H1 (cell line): ENCODE measurements around the gene DLEC1. TPM values are rescaled to one million over a fixed set of nuclear protein-coding genes. Genes with fewer than 3 reads are reported as not detected.

Experiments used
- CTCF ChIA-PET: fragments of 300-600 bp; sonication (Branson Sonifier 250); formaldehyde crosslinking; loops from one replicate; lab custom pipeline; 2021; ENCODE audit not compliant: partially characterized antibody; lab: Charles Lee
- POLR2A ChIA-PET: fragments of 300-600 bp; sonication (Branson Sonifier 250); formaldehyde crosslinking; loops from one replicate; lab custom pipeline; 2021; ENCODE audit warnings: inconsistent platforms; ENCODE audit not compliant: partially characterized antibody; lab: Charles Lee
- DNase-seq, 2 experiments: peaks; one replicate each; pipeline versions ENCODE4 v3.0.0 to v3.0.0-alpha.2; 2010 to 2022; ENCODE audit warnings: low spot score in 2 of 2, low read depth in 1 of 2, mixed read lengths in 1 of 2
- FAIRE-seq: peaks from 2 replicates; lab custom pipeline; 2011; peaks lifted over from hg19 to GRCh38; lab: Jason Lieb, UNC
- H2AFZ ChIP-seq: 2 replicates; pipeline ENCODE4 v1.8.1; 2012; ENCODE audit warnings: low read length, inconsistent platforms
- H2AK5ac ChIP-seq: 2 replicates; pipeline ENCODE4 v1.6.1; 2013; ENCODE audit warnings: low read depth, low read length
- H2BK120ac ChIP-seq: replicated peaks from 2 replicates; pipeline ENCODE3; 2013; ENCODE audit warnings: low read depth, low read length, inconsistent platforms
- H2BK12ac ChIP-seq: 2 replicates; pipeline ENCODE4 v1.6.1; 2013; ENCODE audit warnings: low read depth, low read length
- H2BK15ac ChIP-seq: 2 replicates; pipeline ENCODE4 v1.6.1; 2013; ENCODE audit warnings: low read length
- H2BK20ac ChIP-seq: 2 replicates; pipeline ENCODE4 v1.6.1; 2013; ENCODE audit warnings: low read length
- H2BK5ac ChIP-seq: 2 replicates; pipeline ENCODE4 v1.6.1; 2013; ENCODE audit warnings: low read depth, low read length
- H3K14ac ChIP-seq: 2 replicates; pipeline ENCODE4 v1.6.1; 2013; ENCODE audit warnings: inconsistent platforms; ENCODE audit not compliant: insufficient read length
- H3K18ac ChIP-seq: 2 replicates; pipeline ENCODE4 v1.6.1; 2013; ENCODE audit warnings: low read length; ENCODE audit errors: extremely low read depth
- H3K23ac ChIP-seq: 2 replicates; pipeline ENCODE4 v1.6.1; 2013; ENCODE audit warnings: inconsistent platforms; ENCODE audit not compliant: insufficient read length
- H3K23me2 ChIP-seq: 2 replicates; pipeline ENCODE4 v1.6.1; 2013; ENCODE audit warnings: low read depth, low read length
- H3K27ac ChIP-seq: 2 replicates; pipeline ENCODE4 v1.6.1; 2011; ENCODE audit warnings: low read depth, low read length, inconsistent platforms
- H3K27me3 ChIP-seq, 4 experiments: replicated peaks in 1 of 4; 1 replicate in 1 of 4; 2 replicates in 3 of 4; pipeline versions ENCODE4 v1.6.1 to v1.8.1; 2011 to 2013; ENCODE audit warnings: low read length in 3 of 4, mild to moderate bottlenecking in 3 of 4, inconsistent platforms in 2 of 4, mixed read lengths in 2 of 4, moderate library complexity in 1 of 4; ENCODE audit not compliant: control insufficient read depth in 3 of 4, insufficient read depth in 3 of 4; ENCODE audit errors: extremely low read depth in 1 of 4
- H3K36me3 ChIP-seq, 4 experiments: 2 replicates each; pipeline versions ENCODE4 v1.6.1 to v1.8.1; 2011 to 2013; ENCODE audit warnings: mild to moderate bottlenecking in 4 of 4, low read length in 3 of 4, moderate library complexity in 2 of 4, control low read depth in 1 of 4, inconsistent platforms in 1 of 4; ENCODE audit not compliant: insufficient read depth in 4 of 4, control insufficient read depth in 2 of 4
- H3K4ac ChIP-seq: replicated peaks from 2 replicates; pipeline ENCODE3; 2013; ENCODE audit warnings: low read length, low read depth, mixed read lengths, inconsistent platforms; ENCODE audit not compliant: insufficient read length
- H3K4me1 ChIP-seq, 4 experiments: replicated peaks in 1 of 4; 1 replicate in 1 of 4; 2 replicates in 3 of 4; pipeline versions ENCODE4 v1.6.1 to v1.8.1; 2011 to 2013; ENCODE audit warnings: low read length in 3 of 4, inconsistent platforms in 2 of 4, mixed read lengths in 1 of 4; ENCODE audit not compliant: insufficient read depth in 4 of 4, control insufficient read depth in 3 of 4
- H3K4me2 ChIP-seq, 2 experiments: 2 replicates each; pipeline versions ENCODE4 v1.6.1 to v1.8.1; 2011 to 2013; ENCODE audit warnings: low read depth in 2 of 2, low read length in 2 of 2, control low read depth in 1 of 2, inconsistent platforms in 1 of 2, mild to moderate bottlenecking in 1 of 2; ENCODE audit not compliant: insufficient read depth in 1 of 2
- H3K4me3 ChIP-seq, 4 experiments: fragments of 200-600, 300-600 bp in 1 of 4; sonication (generic), shearing (Covaris generic), sonication (Bioruptor Twin) in 1 of 4; 2 replicates each; pipeline versions ENCODE4 v1.5.1 to v1.8.1; 2011 to 2016; ENCODE audit warnings: low read length in 4 of 4, low read depth in 3 of 4, control low read depth in 2 of 4, inconsistent platforms in 2 of 4, mild to moderate bottlenecking in 2 of 4, mixed read lengths in 1 of 4, moderate library complexity in 1 of 4; ENCODE audit not compliant: insufficient read depth in 2 of 4; ENCODE audit errors: extremely low read depth in 1 of 4
- H3K56ac ChIP-seq: replicated peaks from 2 replicates; pipeline ENCODE3; 2013; ENCODE audit warnings: low read depth, mild to moderate bottlenecking, mixed read lengths, low read length, inconsistent platforms; ENCODE audit not compliant: insufficient read length
- H3K79me1 ChIP-seq: 2 replicates; pipeline ENCODE4 v1.6.1; 2013; ENCODE audit warnings: low read depth, low read length, control low read depth
- H3K79me2 ChIP-seq, 2 experiments: 2 replicates each; pipeline versions ENCODE4 v1.6.1 to v1.8.1; 2012 to 2013; ENCODE audit warnings: low read length in 2 of 2, mild to moderate bottlenecking in 2 of 2, inconsistent platforms in 1 of 2; ENCODE audit not compliant: insufficient read depth in 2 of 2, control insufficient read depth in 1 of 2
- H3K9ac ChIP-seq, 4 experiments: replicated peaks in 1 of 4; 1 replicate in 1 of 4; 2 replicates in 3 of 4; pipeline versions ENCODE4 v1.6.1 to v1.8.1; 2011 to 2013; ENCODE audit warnings: low read depth in 3 of 4, low read length in 3 of 4, control low read depth in 2 of 4, mild to moderate bottlenecking in 2 of 4, moderate library complexity in 2 of 4, inconsistent platforms in 1 of 4; ENCODE audit errors: extremely low read depth in 1 of 4
- H3K9me3 ChIP-seq, 2 experiments: 2 replicates each; pipeline versions ENCODE4 v1.6.1 to v1.8.1; 2012 to 2013; ENCODE audit warnings: mild to moderate bottlenecking in 2 of 2, moderate library complexity in 2 of 2, control low read depth in 1 of 2, inconsistent platforms in 1 of 2, low read depth in 1 of 2, low read length in 1 of 2, mixed read lengths in 1 of 2; ENCODE audit not compliant: insufficient read depth in 2 of 2
- H4K20me1 ChIP-seq, 2 experiments: replicated peaks in 1 of 2; 2 replicates each; pipeline versions ENCODE3 to v1.8.1; 2011 to 2013; ENCODE audit warnings: inconsistent platforms in 2 of 2, low read length in 2 of 2, mild to moderate bottlenecking in 1 of 2; ENCODE audit not compliant: insufficient read depth in 2 of 2, control insufficient read depth in 1 of 2
- H4K5ac ChIP-seq: 2 replicates; pipeline ENCODE4 v1.6.1; 2013; ENCODE audit warnings: low read length, low read depth, mixed read lengths, inconsistent platforms; ENCODE audit not compliant: insufficient read length
- H4K8ac ChIP-seq: 2 replicates; pipeline ENCODE4 v1.8.0; 2013; ENCODE audit warnings: mild to moderate bottlenecking, moderate library complexity, low read length, inconsistent platforms; ENCODE audit not compliant: insufficient read depth; ENCODE audit errors: extremely low read depth
- H4K91ac ChIP-seq: replicated peaks from 2 replicates; pipeline ENCODE3; 2013; ENCODE audit warnings: low read length, mixed read lengths, inconsistent platforms; ENCODE audit not compliant: insufficient read length
- EZH2 ChIP-seq: fragments of 200-600 bp; sonication (generic); IDR thresholded peaks from 2 replicates; pipeline ENCODE4 v1.7.1; 2012; ENCODE audit warnings: low read depth, mild to moderate bottlenecking, moderate library complexity, low read length, inconsistent platforms; ENCODE audit not compliant: severe bottlenecking
- POU5F1 ChIP-seq: IDR thresholded peaks from 2 replicates; pipeline ENCODE4 v1.6.1; 2011; ENCODE audit warnings: low read depth, mild to moderate bottlenecking, low read length, moderate library complexity
- RFX5 ChIP-seq: IDR thresholded peaks from 2 replicates; pipeline ENCODE4 v1.6.1; 2011; ENCODE audit warnings: low read depth, low read length, improper control_type of control experiment, borderline replicate concordance
- SIN3A ChIP-seq, 2 experiments: IDR thresholded peaks in 1 of 2; conservative IDR thresholded peaks in 1 of 2; 2 replicates each; pipeline ENCODE4 v1.6.1; 2011 to 2012; ENCODE audit warnings: low read length in 2 of 2, improper control_type of control experiment in 1 of 2, low read depth in 1 of 2, mild to moderate bottlenecking in 1 of 2
- SRF ChIP-seq: IDR thresholded peaks from 2 replicates; pipeline ENCODE4 v1.6.1; 2011; ENCODE audit warnings: mild to moderate bottlenecking, low read depth, low read length, moderate library complexity
- TEAD4 ChIP-seq: IDR thresholded peaks from 2 replicates; pipeline ENCODE4 v1.6.1; 2012; ENCODE audit warnings: low read depth, low read length, inconsistent platforms, mixed read lengths
- YY1 ChIP-seq: IDR thresholded peaks from 2 replicates; pipeline ENCODE4 v1.6.1; 2011; ENCODE audit warnings: low read depth, mild to moderate bottlenecking, low read length
- WGBS, 2 experiments: shearing (Covaris generic) in 1 of 2; methylation state at CpG; one replicate each; pipeline versions ENCODE4 v1.1.6 to v1.1.7; 2013 to 2015; ENCODE audit warnings: low lambda C conversion rate in 2 of 2, mixed read lengths in 2 of 2, inconsistent platforms in 1 of 2, low coverage in 1 of 2, missing lambda C conversion rate in 1 of 2; ENCODE audit not compliant: insufficient replicate concordance in 2 of 2, insufficient coverage in 1 of 2, insufficient read length in 1 of 2; ENCODE audit errors: extremely low coverage in 1 of 2, missing lambda C conversion rate in 1 of 2; 5-methylcytosine and 5-hydroxymethylcytosine counted together
- polyA plus RNA-seq, 7 experiments: library from polyadenylated mRNA; depleted of rRNA in 3 of 7; stranded (reverse) in 5 of 7; unstranded in 2 of 7; fragments of >200 nt in 5 of 7; fragments of 200-250 nt in 2 of 7; gene quantifications; 1 replicate in 5 of 7; 2 replicates in 1 of 7; 4 replicates in 1 of 7; pipeline versions ENCODE4 v1.2.1 to v1.2.3, GENCODE V29; 2011 to 2013; ENCODE audit warnings: missing spikeins in 2 of 7, mixed read lengths in 2 of 7
- total RNA-seq: library from RNA; stranded (reverse); fragmentation: NEBNext Ultra II Directional; extraction: Animal tissue kit (Norgen Biotek cat#: 25700); gene quantifications from 2 replicates; pipeline ENCODE4 v1.2.1, GENCODE V29; 2021
- TF ChIP-seq, protein P1 (sequence below): IDR thresholded peaks from 2 replicates; pipeline ENCODE4 v1.6.1; 2012; ENCODE audit warnings: low read length, inconsistent platforms

The DLEC1 gene
- total and polyA plus RNA-seq, 2 of the 8 experiments (the other 6 are each of a cell fraction or from before 2014, with no cell fraction given), result 0.26 to 0.76 TPM

DNA sequence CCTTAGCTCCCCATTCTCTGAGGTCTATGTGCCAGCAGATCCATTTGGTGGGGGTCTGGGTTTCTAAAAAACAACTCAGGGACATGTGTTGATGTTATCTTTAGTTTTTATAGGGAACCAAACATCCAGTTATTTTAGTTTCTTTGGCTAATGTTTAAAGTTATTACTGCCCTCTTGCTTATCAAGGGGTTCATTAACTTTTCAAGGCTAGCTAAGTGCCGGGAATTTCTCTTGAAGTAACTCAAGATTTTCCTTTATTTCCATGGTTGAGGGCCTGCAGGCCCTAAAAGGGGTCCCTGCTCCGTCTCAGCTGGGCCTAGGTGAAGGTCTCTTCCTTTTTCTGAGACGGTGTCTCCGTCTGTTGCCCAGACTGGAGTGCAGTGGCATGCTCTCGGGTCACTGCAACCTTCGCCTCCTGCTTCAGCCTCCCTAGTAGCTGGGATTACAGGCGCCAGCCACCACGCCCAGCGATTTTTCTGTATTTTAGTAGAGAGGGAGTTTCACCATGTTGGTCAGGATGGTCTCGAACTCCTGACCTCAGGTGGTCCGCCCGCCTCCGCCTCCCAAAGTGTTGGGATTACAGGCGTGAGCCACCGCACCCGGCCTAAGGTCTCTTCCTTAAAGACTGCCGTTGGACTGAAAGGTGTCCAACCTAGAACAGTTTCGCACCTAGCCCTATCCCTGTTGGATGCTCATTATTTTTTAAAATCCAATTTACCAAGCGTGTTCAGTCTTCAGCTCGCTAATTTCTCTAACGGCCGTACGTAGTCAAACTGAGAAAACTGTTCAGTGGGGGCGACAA is 125.0 kb downstream of the DLEC1 start:
- Histone ChIP-seq H3K79me1 (no peaks in the 10 kb centered on the region; the same call in 1 of the 2 replicates), H3K56ac (no peak overlapping the region), H4K5ac (peak overlapping the region; percentile 28), H2BK5ac (no peak overlapping the region; the same call in 1 of the 2 replicates), H3K4me3 (peak overlapping the region; percentile 75 to 90 (median 86)), H2BK12ac (no peak overlapping the region), H2BK15ac (no peak overlapping the region), H3K27me3 (no peaks in the 10 kb centered on the region), H3K27ac (peak overlapping the region; percentile 99; the same call in 1 of the 2 replicates), H3K18ac (peak overlapping the region; percentile 60), H4K8ac (no peak overlapping the region), H3K79me2 (peaks cover 10 to 32% of the 10 kb centered on the region in 2 experiments), H4K91ac (peak overlapping the region; percentile 36), H2BK120ac (no peak overlapping the region), H3K14ac (no peak overlapping the region), H4K20me1 (peaks cover 0 to 6% of the 10 kb centered on the region in 2 experiments), H2AK5ac (no peak overlapping the region), H2AFZ (peak overlapping the region; percentile 84), H3K36me3 (no peaks in the 10 kb centered on the region), H3K9ac (peak overlapping the region in 1 of 4 experiments; percentile 93; a peak in 3 of 7 replicates), H2BK20ac (no peak overlapping the region), H3K4ac (no peak overlapping the region), H3K4me1 (peaks cover 0 to 2% (median 0%) of the 10 kb centered on the region in 4 experiments; a peak in 3 of 7 replicates), H3K23me2 (peaks cover 14% of the 10 kb centered on the region; the same call in 1 of the 2 replicates), H3K9me3 (no peaks in the 10 kb centered on the region), H3K23ac (no peak overlapping the region), H3K4me2 (peak overlapping the region; percentile 91 to 94)
- 78% methylated on average over 24 of the region's 24 CpGs; no CpG with 5 or more reads in 1 of the 2 experiments for WGBS, 2 experiments
- TF ChIP-seq TEAD4 (no peak), POU5F1 (no peak), RFX5 (no peak), SIN3A (conservative IDR thresholded peaks at IDR 0.05 in 1 of 2, IDR thresholded peaks at IDR 0.05 in 1 of 2; ENCODE audit: low read depth in 1 of 2, low read length in 2 of 2) (no peak), SRF (no peak), YY1 (no peak), EZH2 (no peak)
- TF ChIP-seq, protein P1, sequence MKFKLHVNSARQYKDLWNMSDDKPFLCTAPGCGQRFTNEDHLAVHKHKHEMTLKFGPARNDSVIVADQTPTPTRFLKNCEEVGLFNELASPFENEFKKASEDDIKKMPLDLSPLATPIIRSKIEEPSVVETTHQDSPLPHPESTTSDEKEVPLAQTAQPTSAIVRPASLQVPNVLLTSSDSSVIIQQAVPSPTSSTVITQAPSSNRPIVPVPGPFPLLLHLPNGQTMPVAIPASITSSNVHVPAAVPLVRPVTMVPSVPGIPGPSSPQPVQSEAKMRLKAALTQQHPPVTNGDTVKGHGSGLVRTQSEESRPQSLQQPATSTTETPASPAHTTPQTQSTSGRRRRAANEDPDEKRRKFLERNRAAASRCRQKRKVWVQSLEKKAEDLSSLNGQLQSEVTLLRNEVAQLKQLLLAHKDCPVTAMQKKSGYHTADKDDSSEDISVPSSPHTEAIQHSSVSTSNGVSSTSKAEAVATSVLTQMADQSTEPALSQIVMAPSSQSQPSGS, result no peak
- CTCF ChIA-PET, result interaction anchor here (1.0 to 3.2 kb wide), 13 partner anchors 11 to 845 kb away, joined by 3 to 11 read pairs (median 3); partner anchors contain the start of gene ACAA1
- no peak for FAIRE-seq
- no peak for DNase-seq
- POLR2A ChIA-PET, result interaction anchor here (0.8 to 4.1 kb wide), 10 partner anchors 8 to 182 kb away, joined by 3 to 38 read pairs (median 4); partner anchors contain the start of genes ACAA1, MYD88 and XYLB
